HCT116 (cell line): Measurements from ENCODE around the gene RUNX1. TPM values are rescaled to one million over a fixed set of nuclear protein-coding genes. Genes with fewer than 3 reads are reported as not detected.

Experiments
- ATAC-seq: fragments of 200-7000 bp; cut with Tn5 transposase; 2 replicates; pipeline ENCODE4 v1.9.1; 2020; ENCODE audit warnings: mild to moderate bottlenecking, moderate library complexity
- BruUV-seq: library from RNA; stranded (reverse); fragments of 400-500 nt; replicated peaks from 2 replicates; lab custom pipeline; 2021; lab: Mats Ljungman, UMichigan
- CTCF ChIA-PET: fragments of 300-600 bp; sonication (Branson Sonifier 250); formaldehyde crosslinking; loops from one replicate; lab custom pipeline; 2021; ENCODE audit warnings: antibody characterized with exemption; lab: Charles Lee
- POLR2A ChIA-PET: fragments of 300-600, 350-600 bp; sonication (Branson Sonifier 250); formaldehyde crosslinking; loops from one replicate; lab custom pipeline; 2021; ENCODE audit warnings: antibody characterized with exemption; lab: Charles Lee
- RAD21 ChIA-PET, 2 experiments: fragments of 300-600 bp; sonication (Branson Sonifier 250); formaldehyde crosslinking; loops; one replicate each; lab custom pipeline; 2023; ENCODE audit warnings: low total read pairs in 2 of 2; ENCODE audit not compliant: uncharacterized antibody in 2 of 2, unreplicated experiment in 2 of 2, low non-redundant PET in 1 of 2; lab: Charles Lee
- DNase-seq: peaks from one replicate; pipeline ENCODE4 v3.0.0-alpha.2; 2010; ENCODE audit warnings: low read depth, low spot score
- H2AFZ ChIP-seq: fragments of 200-600 bp; shearing (Covaris generic), sonication (generic); 2 replicates; pipeline ENCODE4 v1.6.1; 2017; ENCODE audit warnings: low read depth, mixed run types, mixed read lengths, antibody characterized with exemption, low read length; ENCODE audit not compliant: poor library complexity, severe bottlenecking
- H3K27ac ChIP-seq: 2 replicates; pipeline ENCODE4 v1.5.1; 2012; ENCODE audit warnings: low read depth, low read length
- H3K27me3 ChIP-seq: fragments of 200-600 bp; sonication (generic); 2 replicates; pipeline ENCODE4 v1.6.1; 2016; ENCODE audit warnings: mixed run types, low read length, mixed read lengths; ENCODE audit not compliant: insufficient read depth
- H3K36me3 ChIP-seq, 2 experiments: fragments of 200-500 bp in 1 of 2; fragments of 200-600 bp in 1 of 2; sonication (Bioruptor generic) in 1 of 2; sonication (generic) in 1 of 2; 2 replicates each; pipeline versions ENCODE4 v1.5.1 to v1.6.1; 2014 to 2016; ENCODE audit warnings: low read length in 2 of 2, inconsistent platforms in 1 of 2, mixed read lengths in 1 of 2, mixed run types in 1 of 2; ENCODE audit not compliant: insufficient read depth in 2 of 2, control insufficient read depth in 1 of 2
- H3K4me1 ChIP-seq, 2 experiments: fragments of 200-600 bp in 1 of 2; sonication (generic) in 1 of 2; 2 replicates each; pipeline versions ENCODE4 v1.5.1 to v1.6.1; 2012 to 2017; ENCODE audit warnings: low read length in 2 of 2, inconsistent platforms in 1 of 2, mild to moderate bottlenecking in 1 of 2, mixed read lengths in 1 of 2, mixed run types in 1 of 2, moderate library complexity in 1 of 2; ENCODE audit not compliant: insufficient read depth in 2 of 2, control insufficient read depth in 1 of 2
- H3K4me2 ChIP-seq: fragments of 200-600 bp; sonication (generic); 2 replicates; pipeline ENCODE4 v1.6.1; 2017; ENCODE audit warnings: mixed run types, low read length, mixed read lengths
- H3K4me3 ChIP-seq, 2 experiments: fragments of 200-600 bp in 1 of 2; sonication (generic) in 1 of 2; replicated peaks in 1 of 2; 2 replicates each; pipeline ENCODE4 v1.5.1; 2011 to 2016; ENCODE audit warnings: low read length in 2 of 2, control low read depth in 1 of 2, low read depth in 1 of 2, mild to moderate bottlenecking in 1 of 2, mixed read lengths in 1 of 2, mixed run types in 1 of 2
- H3K79me2 ChIP-seq: fragments of 200-600 bp; sonication (generic); 2 replicates; pipeline ENCODE4 v1.6.1; 2017; ENCODE audit warnings: mild to moderate bottlenecking, mixed run types, low read length, moderate library complexity, mixed read lengths; ENCODE audit not compliant: insufficient read depth
- H3K9ac ChIP-seq: fragments of 200-600 bp; sonication (generic); 2 replicates; pipeline ENCODE4 v1.6.1; 2016; ENCODE audit warnings: low read length, mixed read lengths
- H3K9me2 ChIP-seq: fragments of 200-600 bp; sonication (generic), shearing (Covaris generic); 2 replicates; pipeline ENCODE4 v1.6.1; 2017; ENCODE audit warnings: mixed run types, mild to moderate bottlenecking, moderate library complexity; ENCODE audit not compliant: insufficient read depth
- H3K9me3 ChIP-seq, 2 experiments: fragments of 200-500 bp in 1 of 2; fragments of 200-600 bp in 1 of 2; sonication (Bioruptor generic) in 1 of 2; sonication (generic) in 1 of 2; 2 replicates each; pipeline ENCODE4 v1.6.1; 2014 to 2017; ENCODE audit warnings: low read length in 2 of 2, mixed read lengths in 2 of 2, inconsistent platforms in 1 of 2, low read depth in 1 of 2, mild to moderate bottlenecking in 1 of 2, mixed run types in 1 of 2, moderate library complexity in 1 of 2; ENCODE audit not compliant: control insufficient read depth in 1 of 2, insufficient read depth in 1 of 2
- H4K20me1 ChIP-seq: fragments of 200-600 bp; sonication (generic), shearing (Covaris generic); 2 replicates; pipeline ENCODE4 v1.6.1; 2017; ENCODE audit warnings: mixed run types, mild to moderate bottlenecking, moderate library complexity; ENCODE audit not compliant: insufficient read depth
- EGR1 ChIP-seq: IDR thresholded peaks from 2 replicates; pipeline ENCODE4 v1.6.1; 2012; ENCODE audit warnings: low read depth
- FOSL1 ChIP-seq: IDR thresholded peaks from 2 replicates; pipeline ENCODE4 v1.6.1; 2012; ENCODE audit warnings: low read depth
- SP1 ChIP-seq: IDR thresholded peaks from 2 replicates; pipeline ENCODE4 v1.6.1; 2012; ENCODE audit warnings: low read depth
- SRF ChIP-seq: IDR thresholded peaks from 2 replicates; pipeline ENCODE4 v1.6.1; 2012; ENCODE audit warnings: low read depth
- TCF7L2 ChIP-seq: IDR thresholded peaks from 2 replicates; pipeline ENCODE4 v1.7.0; 2011; ENCODE audit warnings: borderline replicate concordance, inconsistent platforms; ENCODE audit not compliant: insufficient read depth, insufficient read length; ENCODE audit errors: extremely low read depth
- ZNF274 ChIP-seq: fragments of 200-500 bp; sonication (Bioruptor generic); IDR thresholded peaks from 2 replicates; pipeline ENCODE4 v1.6.1; 2014; ENCODE audit warnings: mild to moderate bottlenecking, low read depth, low read length, inconsistent platforms
- intact Hi-C: fragments of 100-400 bp; cut with micrococcal nuclease; formaldehyde crosslinking; loops from 2 replicates; pipeline ENCODE4 v1.10.0; 2022
- total RNA-seq: library from RNA; stranded (reverse); gene quantifications from one replicate; pipeline ENCODE4 v1.2.1, GENCODE V29; 2021; ENCODE audit not compliant: unreplicated experiment

Gene RUNX1
- total RNA-seq, 1 experiment from 2014 or later: 33.5 TPM

GRCh38 chr21:35016071-35016470 is 33.0 kb downstream of the RUNX1 start:
- Histone ChIP-seq H3K4me3 (no peak overlapping the region), H3K9me3 (no peaks in the 10 kb centered on the region), H3K4me2 (no peak overlapping the region), H3K9ac (no peak overlapping the region), H3K9me2 (no peaks in the 10 kb centered on the region), H3K79me2 (no peaks in the 10 kb centered on the region), H4K20me1 (no peaks in the 10 kb centered on the region), H2AFZ (no peak overlapping the region), H3K27ac (no peak overlapping the region), H3K36me3 (no peaks in the 10 kb centered on the region), H3K27me3 (no peaks in the 10 kb centered on the region), H3K4me1 (peaks cover 3 to 8% of the 10 kb centered on the region in 2 experiments; a peak in 2 of 4 replicates)
- TF ChIP-seq SRF (no peak), TCF7L2 (no peak), SP1 (no peak), ZNF274 (no peak)
- ChIA-PET CTCF (no interaction called here), RAD21 (no interaction called here), POLR2A (no interaction called here)
- BruUV-seq: no TSS peak
- ATAC-seq (no peak), DNase-seq (no peak)
- intact Hi-C loops: no loop called here

GRCh38 chr21:35015435-35016024 is 33.6 kb downstream of the RUNX1 start:
- no peaks in the 10 kb centered on the region for H4K20me1 ChIP-seq
- H3K27me3 ChIP-seq: no peaks in the 10 kb centered on the region
- no peak overlapping the region for H3K4me3 ChIP-seq
- H2AFZ ChIP-seq: no peak overlapping the region
- H3K27ac ChIP-seq: no peak overlapping the region
- H3K36me3 ChIP-seq: no peaks in the 10 kb centered on the region
- H3K9ac ChIP-seq: no peak overlapping the region
- H3K4me1 ChIP-seq: peaks cover 3 to 5% of the 10 kb centered on the region in 2 experiments; a peak in 2 of 4 replicates
- intact Hi-C loops: no loop called here
- ATAC-seq: no peak
- ChIA-PET POLR2A (no interaction called here), CTCF (no interaction called here), RAD21 (no interaction called here)
- DNase-seq: no peak
- H3K79me2 ChIP-seq: no peaks in the 10 kb centered on the region
- no peaks in the 10 kb centered on the region for H3K9me3 ChIP-seq
- no peak overlapping the region for H3K4me2 ChIP-seq
- no TSS peak for BruUV-seq
- no peaks in the 10 kb centered on the region for H3K9me2 ChIP-seq
- TF ChIP-seq FOSL1 (no peak), EGR1 (no peak)
- TF ChIP-seq, all 23 proteins: peak for 0
